22Rv1 (cell line): Measurements from ENCODE around the gene TNFRSF21.

Experiments used
- ZFX ChIP-seq: fragments of 450-650 bp; IDR thresholded peaks from 2 replicates; pipeline ENCODE4 v1.6.1; 2017; ENCODE audit warnings: antibody characterized with exemption, borderline replicate concordance
- TF ChIP-seq, protein P1 (sequence below): fragments of 450-650 bp; IDR thresholded peaks from 2 replicates; pipeline ENCODE4 v1.5.1; 2017; ENCODE audit warnings: mild to moderate bottlenecking

DNA sequence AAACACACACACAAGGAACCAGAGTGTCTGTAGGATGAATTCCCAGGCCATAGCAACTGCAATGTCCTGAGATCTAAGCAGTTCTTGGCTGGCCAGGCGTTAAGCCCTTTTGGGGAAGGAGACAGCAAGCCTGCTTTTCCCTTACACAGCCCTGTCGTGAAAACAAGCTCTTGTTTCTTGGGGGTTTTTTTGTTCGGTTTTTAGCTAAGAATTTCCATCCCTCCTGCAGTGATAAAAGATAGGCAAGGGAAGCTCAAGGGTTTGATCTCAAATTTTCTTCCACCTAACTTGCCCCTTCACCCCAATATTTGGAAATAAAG is 1.5 kb downstream of the TNFRSF21 start:
- TF ChIP-seq, protein P1, sequence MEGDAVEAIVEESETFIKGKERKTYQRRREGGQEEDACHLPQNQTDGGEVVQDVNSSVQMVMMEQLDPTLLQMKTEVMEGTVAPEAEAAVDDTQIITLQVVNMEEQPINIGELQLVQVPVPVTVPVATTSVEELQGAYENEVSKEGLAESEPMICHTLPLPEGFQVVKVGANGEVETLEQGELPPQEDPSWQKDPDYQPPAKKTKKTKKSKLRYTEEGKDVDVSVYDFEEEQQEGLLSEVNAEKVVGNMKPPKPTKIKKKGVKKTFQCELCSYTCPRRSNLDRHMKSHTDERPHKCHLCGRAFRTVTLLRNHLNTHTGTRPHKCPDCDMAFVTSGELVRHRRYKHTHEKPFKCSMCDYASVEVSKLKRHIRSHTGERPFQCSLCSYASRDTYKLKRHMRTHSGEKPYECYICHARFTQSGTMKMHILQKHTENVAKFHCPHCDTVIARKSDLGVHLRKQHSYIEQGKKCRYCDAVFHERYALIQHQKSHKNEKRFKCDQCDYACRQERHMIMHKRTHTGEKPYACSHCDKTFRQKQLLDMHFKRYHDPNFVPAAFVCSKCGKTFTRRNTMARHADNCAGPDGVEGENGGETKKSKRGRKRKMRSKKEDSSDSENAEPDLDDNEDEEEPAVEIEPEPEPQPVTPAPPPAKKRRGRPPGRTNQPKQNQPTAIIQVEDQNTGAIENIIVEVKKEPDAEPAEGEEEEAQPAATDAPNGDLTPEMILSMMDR, result no peak
- no peak for TF ChIP-seq ZFX
